NT2/D1 (cell line): Measurements from ENCODE around the gene KMT2E.

Experiments used
- YY1 ChIP-seq: IDR thresholded peaks from 2 replicates; pipeline ENCODE4 v1.6.1; 2011; ENCODE audit not compliant: insufficient read length, insufficient read depth
- ZNF274 ChIP-seq: IDR thresholded peaks from 2 replicates; pipeline ENCODE4 v1.6.1; 2011; ENCODE audit warnings: mild to moderate bottlenecking, low read depth, low read length

- no peak for TF ChIP-seq ZNF274
- TF ChIP-seq YY1, result no peak
These were observed 32.9 kb upstream of the KMT2E start for GRCh38 chr7:104980841-104981671.
